NCI-H1930 (cell line): ENCODE data around the gene ATP9B.
"Not testable (repeated sequence)": the region's sequence is repeated elsewhere in the genome, so short reads cannot be mapped to it uniquely, and the experiment has no call there.

Experiments used
- DNase-seq, 2 experiments: peaks; one replicate each; lab custom pipeline; 2025; lab: John Stamatoyannopoulos, UW

The ATP9B gene

DNA sequence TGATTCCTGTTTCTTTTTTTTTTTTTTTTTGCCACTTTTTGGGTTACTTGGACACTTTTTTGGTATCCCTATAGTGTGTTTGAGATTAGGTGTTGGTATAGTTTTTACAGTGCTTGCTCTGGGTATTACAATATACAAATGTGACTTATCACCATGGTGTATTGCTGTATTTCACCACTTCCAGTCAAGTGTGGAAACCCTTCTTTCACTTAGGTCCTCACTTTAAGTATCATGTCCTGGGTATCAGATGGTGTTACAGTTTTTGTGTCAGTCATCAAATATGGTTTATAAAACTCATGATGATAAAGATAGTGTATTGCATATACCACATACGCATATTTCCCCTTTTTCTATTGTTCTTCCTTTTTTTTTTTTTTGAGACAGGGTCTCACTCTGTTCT is 1.8 kb downstream of the ATP9B start:
- DNase-seq = no peak

DNA sequence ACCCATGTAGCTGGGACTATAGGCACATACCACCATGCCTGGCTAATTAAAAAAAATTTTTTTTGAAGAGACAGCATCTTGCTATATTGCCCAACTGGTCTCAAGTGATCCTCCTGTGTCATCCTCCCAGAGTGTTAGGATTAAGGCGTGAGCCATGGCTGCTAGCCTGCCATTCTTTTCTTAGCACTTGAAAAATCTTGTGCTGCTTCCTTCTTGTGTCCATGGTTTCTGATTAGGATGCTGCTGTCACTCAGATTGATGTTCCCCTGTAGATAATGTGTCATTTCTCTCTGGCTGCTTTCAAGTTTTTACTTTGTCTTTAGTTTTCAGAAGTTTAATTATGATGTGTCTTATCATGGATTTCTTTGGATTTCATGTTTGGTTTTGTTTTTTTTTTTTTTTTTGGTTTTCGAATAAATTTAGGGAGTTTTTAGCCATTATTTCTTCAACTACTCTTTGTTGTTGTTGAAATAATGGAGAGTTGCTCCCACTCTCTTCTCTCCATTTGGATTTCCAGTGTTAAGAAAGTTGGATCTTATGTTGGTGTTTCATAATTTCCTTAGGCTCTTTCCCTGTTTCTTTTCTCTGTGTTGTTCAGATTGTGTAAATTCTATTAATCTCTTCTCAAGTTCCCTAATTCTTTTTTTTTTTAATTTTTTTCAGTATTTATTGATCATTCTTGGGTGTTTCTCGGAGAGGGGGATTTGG is 2.5 kb downstream of the ATP9B start:
- no peak for DNase-seq

- not testable (repeated sequence) for DNase-seq
These were observed 3.5 kb downstream of the ATP9B start for GRCh38 chr18:79072655-79073054.

DNA sequence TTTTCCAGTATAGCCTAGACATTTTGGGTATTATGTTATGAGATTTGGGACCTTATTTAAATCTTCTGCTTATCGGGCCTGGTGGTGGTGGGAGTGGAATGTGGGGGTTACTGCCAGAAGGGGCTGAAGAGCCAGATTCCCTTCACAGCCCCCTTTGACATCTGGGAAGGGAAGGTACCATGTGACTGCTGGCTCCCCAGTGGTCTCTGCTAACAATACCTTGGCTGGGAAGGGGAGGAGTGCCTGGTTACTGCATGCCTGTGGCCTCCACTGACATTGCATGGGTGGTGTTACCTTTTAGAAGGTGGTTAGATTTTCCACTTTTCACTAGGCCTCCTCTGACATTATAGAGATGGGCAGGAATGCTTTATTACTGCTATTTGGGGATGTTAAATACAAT is 8.0 kb downstream of the ATP9B start:
- DNase-seq = no peak

DNA sequence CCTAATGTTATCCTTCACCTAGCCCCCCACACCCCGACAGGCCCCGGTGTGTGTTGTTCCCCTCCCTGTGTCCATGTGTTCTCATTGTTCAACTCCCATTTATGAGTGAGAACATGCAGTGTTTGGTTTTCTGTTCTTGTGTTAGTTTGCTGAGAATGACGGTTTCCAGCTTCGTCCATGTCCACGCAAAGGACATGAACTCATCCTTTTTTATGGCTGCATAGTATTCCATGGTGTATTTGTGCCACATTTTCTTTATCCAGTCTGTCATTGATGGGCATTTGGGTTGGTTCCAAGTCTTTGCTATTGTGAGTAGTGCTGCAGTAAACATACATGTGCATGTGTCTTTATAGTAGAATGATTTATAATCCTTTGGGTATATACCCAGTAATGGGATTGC is 9.6 kb downstream of the ATP9B start:
- not testable (repeated sequence) for DNase-seq

DNA sequence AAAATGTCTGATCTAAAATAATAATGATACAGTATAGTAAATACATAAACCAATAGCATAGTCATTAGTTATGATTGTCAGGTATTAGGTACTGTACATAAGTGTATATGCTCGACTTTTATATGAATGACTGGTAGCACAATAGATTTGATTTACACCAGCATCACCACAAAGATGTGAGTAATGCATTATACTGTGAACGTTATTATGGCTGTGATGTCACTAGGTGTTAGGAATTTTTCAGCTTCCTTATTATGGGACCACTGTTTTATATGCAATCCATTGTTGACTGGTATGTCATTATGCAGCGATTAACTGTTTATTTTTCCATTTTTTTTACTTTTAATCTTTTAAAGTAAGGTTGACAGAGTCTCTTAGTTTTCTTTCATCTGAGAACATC is 23.7 kb downstream of the ATP9B start:
- DNase-seq = no peak

GRCh38 chr18:79093986-79094385 is 24.8 kb downstream of the ATP9B start:
- DNase-seq = no peak

DNA sequence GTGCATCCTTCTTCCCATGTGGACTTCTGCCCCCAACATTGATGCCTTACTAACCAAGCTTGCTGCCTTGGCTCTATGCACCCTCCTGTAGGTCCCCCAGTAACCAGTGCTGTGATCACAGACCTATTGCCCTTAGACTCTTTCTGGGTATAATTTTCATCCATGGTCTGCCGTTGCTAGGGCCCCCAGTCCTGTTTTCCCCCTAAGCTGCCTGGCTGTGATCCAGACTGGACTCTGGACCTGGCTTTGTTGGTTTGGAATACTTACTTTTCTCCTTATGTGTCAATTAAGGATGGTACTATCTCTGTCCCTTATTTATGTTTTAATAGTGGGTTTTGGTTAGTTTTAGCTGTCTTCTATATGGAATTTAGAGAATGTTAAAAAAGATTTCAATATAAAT is 26.0 kb downstream of the ATP9B start:
- DNase-seq = no peak

DNA sequence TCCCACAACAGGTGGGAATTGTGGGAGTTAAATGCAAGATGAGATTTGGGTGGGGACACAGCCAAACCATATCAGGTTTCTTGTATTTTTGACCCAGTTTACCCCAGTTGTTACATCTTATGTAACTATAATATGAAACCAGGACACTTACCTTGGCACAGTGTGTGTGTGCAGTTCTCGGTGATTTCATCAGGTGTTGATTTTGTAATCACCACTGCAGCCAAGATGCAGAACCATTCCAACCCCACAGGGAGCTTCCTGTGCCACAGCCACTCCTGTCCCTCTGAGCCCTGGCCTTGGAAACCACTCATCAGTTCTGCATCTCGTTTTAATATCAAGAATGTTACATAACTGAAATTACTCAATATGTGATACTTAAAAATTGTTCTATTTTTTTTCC is 31.8 kb downstream of the ATP9B start:
- no peak for DNase-seq

- no peak for DNase-seq
These were observed 33.7 kb downstream of the ATP9B start for GRCh38 chr18:79102886-79103285.

DNA sequence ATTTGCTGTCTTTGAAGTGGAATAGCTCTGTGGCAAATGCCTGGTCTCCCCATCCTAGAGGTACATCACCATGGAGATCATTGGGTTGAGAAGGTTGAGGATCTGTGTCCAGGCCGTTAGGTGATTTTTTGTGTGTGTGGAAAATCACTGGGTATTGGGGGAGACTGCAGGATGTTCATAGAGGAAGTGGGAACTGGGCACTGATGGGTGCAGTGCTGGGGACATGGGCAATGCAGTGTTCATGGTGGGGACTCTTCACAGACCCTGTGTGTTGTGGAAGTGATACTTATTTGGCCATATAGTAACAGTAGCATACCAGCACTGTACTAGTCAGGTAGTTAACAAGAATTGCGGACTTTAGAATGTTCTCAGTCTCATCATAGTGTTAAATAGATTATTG is 34.9 kb downstream of the ATP9B start:
- DNase-seq = no peak

DNA sequence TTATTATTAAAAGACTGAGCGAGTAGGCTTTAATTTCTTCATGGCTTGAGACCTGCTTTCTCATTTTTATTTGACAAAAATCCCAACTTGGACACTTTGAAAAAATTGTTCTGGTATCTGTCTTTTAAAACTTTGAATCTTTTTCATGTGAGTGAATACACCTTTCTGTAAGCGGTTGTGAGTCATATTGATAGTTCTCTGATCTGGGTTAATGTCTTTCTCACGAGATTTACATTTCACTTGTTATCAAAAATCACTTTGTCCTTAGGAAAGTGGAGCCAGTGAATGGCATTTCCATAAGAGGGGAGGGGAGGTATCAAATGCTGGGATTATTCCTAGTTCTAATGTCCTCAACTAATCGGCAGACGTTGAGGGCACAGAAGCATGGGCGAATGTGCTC is 36.3 kb downstream of the ATP9B start:
- DNase-seq = no peak

DNA sequence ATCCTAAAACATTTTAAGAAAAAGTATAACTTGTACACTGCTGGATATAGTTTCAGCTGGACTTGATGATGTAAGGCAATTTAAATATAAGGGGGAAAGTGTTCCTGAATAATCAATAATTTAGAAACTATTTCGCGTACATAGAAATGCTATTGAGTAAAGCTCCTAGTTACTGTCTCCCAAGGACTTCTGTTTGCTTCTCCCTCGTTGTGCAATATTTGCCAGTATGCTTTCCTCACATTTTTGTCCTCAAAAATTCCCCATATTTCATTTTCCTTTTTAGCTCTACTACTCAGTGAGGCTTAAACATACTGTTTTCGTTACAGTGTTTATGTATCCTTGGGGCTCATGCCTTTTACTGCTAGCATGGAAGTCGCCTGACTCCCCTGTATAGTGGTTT is 36.9 kb downstream of the ATP9B start:
- DNase-seq = no peak

DNA sequence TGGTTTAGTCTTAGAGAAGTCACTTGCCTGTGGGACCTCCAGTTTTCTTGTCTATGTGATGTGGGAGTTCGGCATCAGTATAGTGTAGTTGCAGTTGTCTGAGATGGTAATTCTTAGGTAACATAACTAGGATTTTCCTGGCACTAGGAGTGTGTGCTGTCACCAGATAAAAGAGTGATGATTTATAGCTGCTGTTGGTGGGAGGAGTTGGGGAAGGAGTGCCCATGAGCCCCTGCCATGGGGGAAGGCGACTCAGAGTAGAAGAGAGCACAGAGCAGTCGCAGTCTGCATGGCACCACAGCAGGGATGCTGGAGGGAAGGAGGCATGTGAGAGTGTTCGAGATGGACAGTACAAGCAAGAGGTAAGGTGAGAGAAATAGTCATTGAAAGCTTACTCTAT is 38.7 kb downstream of the ATP9B start:
- no peak for DNase-seq

DNA sequence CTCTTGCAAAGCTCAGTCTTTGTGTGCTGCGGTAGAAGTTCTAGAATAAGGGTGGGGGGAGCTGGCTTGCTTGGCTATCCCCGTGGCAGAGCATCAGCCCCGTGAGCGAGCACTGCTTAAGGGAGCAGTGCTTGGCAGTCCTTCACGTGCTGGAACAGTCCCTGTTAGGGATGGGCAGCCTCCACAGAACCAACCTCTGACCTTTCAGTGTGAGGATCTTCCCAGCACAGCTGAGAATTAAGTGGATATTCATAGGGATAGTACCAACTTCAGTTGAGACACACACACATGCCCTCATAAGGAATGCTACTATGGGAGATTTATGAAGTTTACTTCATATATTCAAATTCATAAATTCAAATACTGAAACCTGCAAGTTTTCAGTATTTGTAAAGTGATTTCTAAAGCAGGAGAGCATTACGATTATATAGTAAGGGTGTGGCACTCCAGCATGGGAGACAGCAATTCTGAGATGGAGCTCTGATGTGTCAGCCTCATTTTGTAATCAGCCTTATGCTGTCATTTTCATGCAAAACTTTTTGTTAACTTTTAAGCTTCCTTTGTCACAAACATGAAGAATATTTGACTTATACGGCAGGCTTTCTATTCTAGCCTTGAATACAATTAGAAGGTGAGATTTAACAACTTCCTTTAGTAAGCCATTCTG is 39.5 kb downstream of the ATP9B start:
- no peak for DNase-seq

DNA sequence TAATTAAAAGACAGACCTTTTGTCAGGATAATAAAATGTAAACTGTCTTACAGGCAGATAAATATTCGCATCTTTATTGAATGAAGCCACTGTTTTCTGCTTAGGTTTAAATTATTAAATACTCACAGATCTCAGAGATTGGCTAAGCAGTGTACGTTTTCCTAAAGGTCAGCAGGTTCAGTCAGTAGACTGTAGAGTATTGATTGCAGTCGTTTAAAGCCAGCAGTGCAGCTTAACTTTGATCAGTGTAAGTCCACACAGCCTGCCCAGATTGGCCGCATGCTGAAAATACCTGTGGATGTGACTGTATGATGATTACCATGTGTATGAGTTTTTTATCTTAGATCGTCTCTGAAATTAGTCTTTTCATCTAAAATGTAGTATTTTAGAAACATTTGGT is 42.3 kb downstream of the ATP9B start:
- no peak for DNase-seq

GRCh38 chr18:79117385-79117784 is 48.2 kb downstream of the ATP9B start:
- no peak for DNase-seq

DNA sequence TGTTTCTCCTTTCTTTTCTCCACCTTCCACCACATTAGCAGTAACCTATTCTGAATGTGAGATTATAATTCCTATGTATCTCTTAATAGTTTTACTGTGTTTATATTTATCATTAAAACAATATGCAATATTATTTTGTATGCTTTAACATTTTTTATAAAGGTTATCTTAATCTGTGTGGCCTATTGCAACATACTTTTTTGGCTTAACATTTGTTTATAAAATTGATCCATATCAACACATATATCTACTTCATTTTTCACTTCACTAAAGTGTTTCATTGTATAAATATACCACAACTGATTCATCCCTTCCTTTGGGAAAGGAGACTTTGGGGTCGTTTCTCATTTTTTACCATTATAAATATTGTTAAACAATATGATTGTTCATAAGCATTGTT is 48.6 kb downstream of the ATP9B start:
- DNase-seq = no peak

GRCh38 chr18:79118797-79119196 is 49.6 kb downstream of the ATP9B start:
- DNase-seq = no peak

DNA sequence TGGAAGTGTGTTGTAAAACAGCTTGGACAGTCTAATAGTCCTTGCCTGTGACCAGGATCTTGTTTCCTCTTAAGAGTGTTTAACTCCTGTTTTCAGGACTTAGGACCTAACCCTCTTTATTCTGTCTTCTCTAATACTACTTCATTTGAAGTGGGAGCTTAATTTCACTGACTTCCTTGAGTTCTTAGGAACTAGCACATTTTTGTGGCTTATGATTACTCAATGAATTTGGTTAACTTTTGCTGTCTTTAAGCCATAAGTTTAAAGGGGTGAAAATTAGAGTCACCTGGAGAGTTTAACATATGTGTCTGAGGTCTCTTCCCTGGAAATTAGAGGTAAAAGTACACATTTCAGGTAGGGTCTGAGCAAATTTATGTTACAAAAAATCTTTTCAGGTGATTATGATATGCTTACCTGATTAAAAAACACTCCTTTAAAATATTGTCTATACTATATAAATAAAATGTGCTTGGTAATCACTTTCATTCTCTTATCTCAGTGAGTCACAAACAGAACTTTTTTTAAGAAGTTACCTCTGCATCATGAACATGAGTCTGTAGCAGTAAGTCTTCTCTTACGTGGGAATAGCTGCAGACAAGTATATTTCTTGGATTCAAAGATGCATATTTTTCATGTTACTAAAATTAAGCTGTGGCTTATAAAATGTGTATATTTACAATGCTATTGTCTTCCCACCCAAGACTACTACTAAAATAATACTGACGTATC is 52.7 kb downstream of the ATP9B start:
- DNase-seq = no peak

DNA sequence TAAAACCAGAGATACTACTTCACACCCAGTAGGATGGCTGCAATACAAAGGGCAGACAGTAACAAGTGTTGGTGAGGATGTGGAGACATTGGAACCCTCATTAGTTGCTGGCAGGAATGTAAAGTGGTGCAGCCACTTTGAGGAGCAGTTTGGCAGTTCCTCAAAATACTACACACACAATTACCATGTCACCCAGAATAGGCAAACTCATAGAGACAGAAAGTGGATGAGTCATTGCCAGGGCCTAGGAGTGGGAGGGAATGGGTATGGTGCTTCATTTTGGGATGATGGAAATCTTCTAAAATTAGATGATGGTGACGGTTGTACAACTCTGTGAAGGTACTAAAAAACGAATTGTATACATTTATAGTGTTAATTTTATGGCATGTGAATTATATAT is 54.8 kb downstream of the ATP9B start:
- no peak for DNase-seq

DNA sequence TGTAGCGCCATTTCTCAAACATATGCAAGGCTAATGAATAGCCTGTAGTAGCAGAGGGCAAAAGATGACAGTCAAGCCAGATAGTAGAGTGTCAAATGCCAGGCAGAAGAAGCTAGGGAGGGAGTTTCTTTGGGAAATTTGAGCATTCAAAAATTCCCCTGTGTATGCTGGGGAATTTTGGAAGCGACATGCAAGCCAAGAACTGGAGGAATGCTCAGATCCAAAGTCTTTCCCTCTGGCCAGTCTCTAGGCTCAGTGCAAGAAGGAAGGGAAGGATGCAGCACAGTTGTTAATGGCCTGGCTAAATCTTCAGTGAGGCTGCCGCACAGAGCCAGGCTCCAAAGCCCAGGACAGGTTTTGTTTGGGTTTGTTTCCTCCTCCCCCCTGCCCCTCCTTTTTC is 59.9 kb downstream of the ATP9B start:
- no peak for DNase-seq

DNA sequence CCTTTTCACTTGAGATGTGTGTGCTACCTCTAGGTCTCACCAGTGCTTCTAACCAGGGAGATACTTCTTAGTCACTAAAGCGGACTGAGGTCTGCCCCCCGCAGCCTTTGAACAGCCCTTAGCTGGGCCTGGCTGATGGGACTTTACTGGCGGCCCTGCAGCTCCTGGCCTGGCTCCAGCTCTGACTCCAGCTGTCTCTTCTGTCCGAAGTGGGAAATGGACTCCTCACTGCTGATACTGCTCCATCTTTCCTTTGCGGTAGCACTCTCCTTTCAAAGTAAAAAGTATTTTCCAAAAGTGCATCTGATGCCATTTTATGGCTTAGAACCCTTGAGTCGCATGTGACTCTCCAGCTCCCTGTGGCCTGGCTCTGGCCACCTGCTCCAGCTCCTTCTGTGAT is 64.5 kb downstream of the ATP9B start:
- no peak for DNase-seq
